Vagina (tissue), 2 donors: Measurements from ENCODE around the gene H1-8.

Experiments used
- POLR2A ChIP-seq, 2 donors: fragments of 450-650 bp; IDR thresholded peaks; one replicate each; pipeline ENCODE4 v1.6.1; 2017; ENCODE audit warnings: antibody characterized with exemption in 2 of 2, mild to moderate bottlenecking in 2 of 2, moderate library complexity in 2 of 2
- POLR2AphosphoS5 ChIP-seq, 2 donors: sonication (generic); formaldehyde crosslinking; IDR thresholded peaks; one replicate each; pipeline ENCODE4 v1.9.0; 2017; ENCODE audit warnings: antibody characterized with exemption in 2 of 2, mild to moderate bottlenecking in 2 of 2, low read depth in 1 of 2; ENCODE audit not compliant: insufficient read depth in 1 of 2
- TF ChIP-seq, protein P1 (sequence below), 3 experiments: fragments of 450-650 bp in 2 of 3; fragments of 200-600 bp in 1 of 3; sonication (generic) in 1 of 3; IDR thresholded peaks; one replicate each; pipeline ENCODE4 v1.5.1; 2017 to 2019; ENCODE audit warnings: antibody characterized with exemption in 3 of 3, mild to moderate bottlenecking in 2 of 3, moderate library complexity in 2 of 3

DNA sequence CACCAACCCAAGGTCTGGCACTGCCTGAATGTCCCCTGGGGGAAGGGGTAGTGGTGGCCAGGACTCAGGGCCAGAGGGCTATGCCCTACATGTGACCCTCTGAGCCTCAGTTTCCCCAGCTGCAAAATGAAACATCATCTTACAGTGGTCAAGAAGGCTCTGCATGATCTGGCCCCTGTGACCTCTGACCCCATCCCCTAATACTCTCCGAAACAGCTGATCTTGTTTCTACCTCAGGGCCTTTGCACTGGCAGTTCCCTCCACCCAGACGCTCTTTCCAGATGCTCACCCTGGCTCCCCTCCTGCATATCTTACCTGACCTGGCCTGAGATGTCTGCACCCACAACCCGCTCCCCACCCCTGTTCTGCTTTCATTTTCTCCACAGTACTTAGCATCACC is 41.7 kb downstream of the H1-8 start:
- TF ChIP-seq, protein P1, sequence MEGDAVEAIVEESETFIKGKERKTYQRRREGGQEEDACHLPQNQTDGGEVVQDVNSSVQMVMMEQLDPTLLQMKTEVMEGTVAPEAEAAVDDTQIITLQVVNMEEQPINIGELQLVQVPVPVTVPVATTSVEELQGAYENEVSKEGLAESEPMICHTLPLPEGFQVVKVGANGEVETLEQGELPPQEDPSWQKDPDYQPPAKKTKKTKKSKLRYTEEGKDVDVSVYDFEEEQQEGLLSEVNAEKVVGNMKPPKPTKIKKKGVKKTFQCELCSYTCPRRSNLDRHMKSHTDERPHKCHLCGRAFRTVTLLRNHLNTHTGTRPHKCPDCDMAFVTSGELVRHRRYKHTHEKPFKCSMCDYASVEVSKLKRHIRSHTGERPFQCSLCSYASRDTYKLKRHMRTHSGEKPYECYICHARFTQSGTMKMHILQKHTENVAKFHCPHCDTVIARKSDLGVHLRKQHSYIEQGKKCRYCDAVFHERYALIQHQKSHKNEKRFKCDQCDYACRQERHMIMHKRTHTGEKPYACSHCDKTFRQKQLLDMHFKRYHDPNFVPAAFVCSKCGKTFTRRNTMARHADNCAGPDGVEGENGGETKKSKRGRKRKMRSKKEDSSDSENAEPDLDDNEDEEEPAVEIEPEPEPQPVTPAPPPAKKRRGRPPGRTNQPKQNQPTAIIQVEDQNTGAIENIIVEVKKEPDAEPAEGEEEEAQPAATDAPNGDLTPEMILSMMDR (IDR thresholded peaks at IDR 0.05), result no peak
- TF ChIP-seq POLR2A (IDR thresholded peaks at IDR 0.05), result no peak
- no peak for TF ChIP-seq POLR2AphosphoS5 (IDR thresholded peaks at IDR 0.05; ENCODE audit: insufficient read depth in 1 of 2, low read depth in 1 of 2)
